GM19455 (cell line): Measurements from ENCODE around the gene TMEM218.

ENCODE experiments used
- ATAC-seq: cut with Tn5 transposase; IDR thresholded peaks from one replicate; pipeline ENCODE4 v1.9.1; 2021; ENCODE audit not compliant: unreplicated experiment

The TMEM218 gene

DNA sequence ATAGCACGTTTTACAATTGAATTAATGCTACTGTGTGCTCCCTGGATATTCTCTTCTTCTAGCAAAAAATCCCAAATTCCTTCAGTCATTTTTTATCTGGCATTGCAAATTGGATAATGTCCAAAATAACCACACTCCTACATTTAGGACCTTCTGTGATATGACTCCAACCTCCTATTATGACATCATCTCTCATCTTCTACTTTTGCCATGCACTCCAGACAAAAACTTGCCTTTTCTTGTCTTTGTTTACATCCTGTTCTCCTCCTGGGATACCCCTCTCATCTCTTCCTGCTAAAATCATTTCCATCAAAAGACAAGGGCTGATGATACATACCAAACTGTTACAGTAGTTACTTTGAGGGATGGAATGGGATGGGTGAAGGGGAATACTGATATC lies 20.6 kb upstream of the TMEM218 start:
- ATAC-seq = no peak

- no peak for ATAC-seq
These were observed 18.0 kb upstream of the TMEM218 start for GRCh38 chr11:125129316-125129993.

DNA sequence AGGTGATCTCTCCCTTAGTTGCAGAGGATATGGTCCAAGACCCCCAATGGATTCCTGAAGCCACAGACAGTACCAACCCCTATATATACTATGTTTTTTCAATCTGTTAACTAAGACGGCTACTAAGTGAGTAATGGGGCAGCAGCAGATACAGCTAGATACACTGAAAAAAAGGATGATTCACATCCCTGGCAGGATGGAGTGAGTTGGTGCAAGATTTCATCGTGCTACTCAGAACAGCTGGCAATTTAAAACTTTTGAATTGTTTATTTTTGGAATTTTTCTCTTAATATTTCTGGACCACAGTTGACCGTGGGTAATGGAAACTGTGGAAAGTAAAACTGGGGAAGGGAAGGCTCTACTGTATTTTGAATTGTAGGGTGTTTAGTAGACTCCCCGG lies 17.0 kb upstream of the TMEM218 start:
- no peak for ATAC-seq

DNA sequence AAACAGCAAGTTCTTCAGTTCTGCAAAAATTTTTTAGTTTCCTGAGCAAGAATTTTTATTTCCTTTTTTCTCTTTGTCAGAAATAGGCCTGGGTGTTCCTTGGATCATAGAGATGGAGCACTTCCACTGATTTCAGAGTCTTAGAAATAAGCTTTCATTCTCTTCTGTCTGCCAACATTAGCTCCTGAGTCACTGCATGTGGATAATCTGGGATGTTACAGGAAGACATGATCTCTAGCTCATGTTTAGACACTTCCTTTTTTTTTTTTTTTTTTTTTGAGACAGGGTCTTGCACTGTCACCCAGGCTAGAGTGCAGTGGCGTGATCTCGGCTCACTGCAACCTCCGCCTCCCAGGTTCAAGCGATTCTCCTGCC lies 13.2 kb upstream of the TMEM218 start:
- no peak for ATAC-seq

- ATAC-seq = peak; percentile 95
These were observed 12.7 kb upstream of the TMEM218 start for GRCh38 chr11:125123947-125124617.

- ATAC-seq = no peak
These were observed 11.9 kb upstream of the TMEM218 start for GRCh38 chr11:125123194-125123946.

DNA sequence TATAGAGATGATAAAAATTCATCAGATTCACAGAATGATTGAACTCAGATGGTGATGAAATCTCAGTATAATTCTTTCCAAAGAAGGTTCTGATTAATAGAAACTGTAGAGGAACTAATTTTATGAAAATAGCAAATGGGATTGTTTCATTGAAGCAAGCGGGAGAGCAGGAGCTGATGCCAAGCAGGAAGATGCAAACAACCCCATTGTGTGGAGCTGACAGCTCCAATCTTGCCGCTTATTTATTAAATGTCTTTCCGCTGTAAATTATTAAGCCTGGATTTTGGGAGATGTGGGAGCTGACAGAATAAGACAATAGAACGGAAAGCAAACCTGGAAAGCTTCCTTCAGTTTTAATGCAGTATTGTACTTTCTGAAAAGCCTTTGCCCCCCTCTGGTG lies 6.0 kb upstream of the TMEM218 start:
- ATAC-seq = no peak

DNA sequence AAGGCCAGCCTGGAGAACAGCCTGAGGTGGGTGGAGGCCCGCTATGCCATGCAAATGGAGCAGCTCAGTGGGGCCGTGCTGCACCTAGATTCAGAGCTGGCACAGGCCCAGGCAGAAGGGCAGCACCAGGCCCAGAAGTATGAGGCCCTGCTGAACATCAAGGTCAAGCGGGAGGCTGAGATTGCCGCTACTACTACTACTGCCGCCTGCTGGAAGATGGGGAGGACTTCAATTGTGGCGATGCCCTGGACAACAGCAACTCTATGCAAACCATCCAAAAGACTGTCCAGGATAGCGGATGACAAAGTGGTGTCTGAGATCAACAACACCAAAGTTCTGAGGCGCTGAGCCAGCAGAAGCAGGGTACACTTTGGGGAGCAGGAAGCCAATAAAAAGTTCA lies 3.1 kb upstream of the TMEM218 start:
- ATAC-seq = no peak

DNA sequence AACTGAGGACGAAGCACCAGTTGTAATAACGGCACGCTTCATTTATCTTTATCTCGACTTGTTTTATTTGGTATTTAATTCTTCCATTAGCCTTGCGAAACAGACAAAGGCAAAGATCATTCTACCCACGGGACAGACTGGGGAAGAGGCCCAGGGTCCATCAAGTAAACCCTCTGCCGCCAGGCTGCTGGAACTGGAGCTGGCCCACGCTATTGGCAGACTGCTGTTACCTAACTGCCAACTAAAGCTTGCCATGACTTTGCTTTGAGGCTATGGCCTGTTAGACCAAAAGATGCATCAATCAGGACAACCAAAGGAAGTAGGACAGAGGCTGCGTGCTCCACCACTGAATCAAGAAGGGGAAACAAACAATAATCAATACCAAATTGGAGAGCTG lies 780 bp upstream of the TMEM218 start:
- no peak for ATAC-seq

DNA sequence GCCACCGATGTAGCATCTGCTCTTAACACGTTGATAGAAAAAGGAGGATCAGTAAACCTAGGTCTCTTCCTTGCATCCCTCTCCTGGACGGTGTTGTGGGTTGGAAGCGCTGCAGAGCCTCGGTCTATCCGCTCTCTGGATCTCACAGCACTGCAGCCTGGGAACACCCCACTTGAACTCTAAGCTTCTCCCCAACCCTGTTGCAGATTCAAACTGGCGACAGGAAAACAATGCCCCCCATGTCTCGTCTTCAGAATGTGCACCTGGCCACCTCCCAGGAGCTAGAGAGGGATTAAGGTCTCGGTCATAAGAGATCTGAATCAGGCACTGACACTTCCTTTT lies 454 bp downstream of the TMEM218 start:
- peak; percentile 2 for ATAC-seq

GRCh38 chr11:125110506-125110905 lies 920 bp downstream of the TMEM218 start:
- no peak for ATAC-seq

DNA sequence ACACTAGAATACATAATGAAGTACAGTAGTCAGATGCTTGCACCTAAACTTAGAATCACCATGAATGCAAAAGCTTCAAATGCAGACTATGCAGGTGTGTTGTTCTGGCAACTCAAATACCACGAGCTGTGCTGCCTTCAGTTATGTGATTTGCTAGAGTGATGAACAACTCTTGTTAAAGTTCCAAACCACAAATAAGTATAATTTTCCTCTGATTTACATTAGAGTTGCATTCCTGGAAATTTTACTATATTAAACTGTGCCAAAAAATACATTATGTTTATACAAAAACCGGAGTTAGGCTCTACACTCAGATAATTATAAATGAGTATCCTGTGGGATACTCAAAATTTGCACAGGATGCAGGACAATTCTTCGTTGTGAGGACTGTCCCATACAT lies 3.0 kb downstream of the TMEM218 start:
- no peak for ATAC-seq

DNA sequence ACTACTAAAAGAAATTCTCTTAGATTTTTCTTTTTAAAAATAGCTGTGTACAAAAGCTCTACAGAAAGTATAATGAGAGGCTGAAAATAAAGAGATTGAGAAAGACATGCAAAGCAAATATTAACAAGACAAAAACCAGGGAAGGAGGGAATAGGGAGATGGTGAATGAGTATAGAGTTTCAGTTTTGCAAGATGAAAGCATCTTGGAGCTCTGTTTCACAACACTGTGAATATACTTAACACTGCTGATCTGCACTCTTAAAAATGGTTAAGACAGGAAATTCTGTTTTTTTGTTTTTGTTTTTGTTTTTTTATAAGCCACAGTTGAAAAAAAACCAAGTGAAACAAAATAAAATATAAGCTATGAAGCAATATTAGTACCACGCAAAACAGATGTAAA lies 5.5 kb downstream of the TMEM218 start:
- ATAC-seq = no peak

DNA sequence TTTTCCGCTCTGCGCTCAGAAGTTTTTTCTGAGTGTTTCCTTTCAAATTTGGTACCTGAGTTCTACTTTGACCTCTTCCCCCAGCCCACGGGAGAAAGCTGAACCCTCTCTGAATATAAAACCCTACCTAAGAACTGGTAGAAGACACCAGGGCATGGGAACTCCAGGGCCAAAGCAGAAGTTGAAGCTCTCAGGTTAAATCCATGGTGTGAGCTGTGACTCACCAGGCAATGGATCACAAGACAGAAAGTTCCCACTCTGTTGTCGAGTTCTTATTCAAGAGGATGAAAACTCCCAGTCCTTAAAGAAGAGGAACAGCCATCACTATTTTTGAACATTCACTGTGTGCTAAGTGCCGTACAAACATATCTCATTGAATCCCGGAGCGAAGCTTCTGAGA lies 8.9 kb downstream of the TMEM218 start:
- ATAC-seq = no peak

- ATAC-seq = no peak
These were observed 9.4 kb downstream of the TMEM218 start for GRCh38 chr11:125102025-125102424.

DNA sequence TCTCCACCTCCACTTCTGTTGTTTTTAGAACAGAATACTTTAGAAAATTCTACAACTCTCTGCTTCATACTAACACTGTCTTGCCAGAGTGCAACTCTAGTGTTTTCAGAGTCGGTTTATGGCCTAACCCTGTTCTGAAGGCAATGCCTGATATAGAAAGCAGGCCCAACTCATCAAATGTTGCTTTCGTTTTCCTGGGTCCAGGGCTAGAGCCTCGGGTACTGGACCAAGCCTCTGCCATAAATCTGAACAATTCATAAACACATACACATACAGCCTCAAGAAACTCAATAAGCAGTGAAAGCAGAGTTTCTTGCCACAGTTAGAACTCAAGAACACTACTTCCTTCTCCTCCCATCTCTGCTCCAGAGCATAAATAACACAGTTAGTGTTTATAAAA lies 9.8 kb downstream of the TMEM218 start:
- ATAC-seq = no peak

DNA sequence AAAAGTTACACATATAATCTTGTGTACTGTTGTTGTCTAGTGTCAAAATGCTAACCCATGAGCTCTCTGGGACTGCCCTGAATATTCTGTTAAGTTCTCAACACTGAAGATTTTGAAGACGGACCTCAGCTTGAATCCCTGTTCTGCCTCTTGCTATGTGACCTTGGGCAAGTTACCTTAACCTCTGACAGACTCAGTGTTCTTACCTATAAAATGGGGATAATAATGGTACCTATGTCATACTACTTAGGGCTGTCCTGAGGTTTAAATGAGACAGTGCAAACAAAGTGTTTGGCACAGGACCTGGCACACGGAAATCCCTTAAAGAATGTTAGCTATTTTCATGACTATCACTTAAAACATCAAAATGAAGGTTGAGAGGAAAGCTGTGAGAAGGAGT lies 11.3 kb downstream of the TMEM218 start:
- ATAC-seq = no peak

DNA sequence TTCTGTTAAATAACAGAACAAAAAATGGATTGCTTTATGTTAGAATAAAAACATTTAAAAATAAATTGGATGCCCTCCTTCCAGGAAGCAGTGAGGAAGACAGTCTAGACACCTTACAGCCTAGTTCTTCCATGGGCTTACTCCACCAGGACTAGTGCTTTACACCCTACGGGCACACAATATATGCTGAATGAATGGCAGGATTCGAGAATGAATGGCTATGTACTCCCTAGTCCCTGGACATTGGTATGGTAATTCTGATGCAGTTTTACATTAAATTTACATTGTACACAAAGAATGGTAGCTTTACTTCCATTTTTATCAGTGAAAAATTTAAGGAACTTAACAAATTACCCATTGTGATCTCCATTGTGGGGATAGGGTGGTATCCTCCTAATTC lies 16.7 kb downstream of the TMEM218 start:
- no peak for ATAC-seq

DNA sequence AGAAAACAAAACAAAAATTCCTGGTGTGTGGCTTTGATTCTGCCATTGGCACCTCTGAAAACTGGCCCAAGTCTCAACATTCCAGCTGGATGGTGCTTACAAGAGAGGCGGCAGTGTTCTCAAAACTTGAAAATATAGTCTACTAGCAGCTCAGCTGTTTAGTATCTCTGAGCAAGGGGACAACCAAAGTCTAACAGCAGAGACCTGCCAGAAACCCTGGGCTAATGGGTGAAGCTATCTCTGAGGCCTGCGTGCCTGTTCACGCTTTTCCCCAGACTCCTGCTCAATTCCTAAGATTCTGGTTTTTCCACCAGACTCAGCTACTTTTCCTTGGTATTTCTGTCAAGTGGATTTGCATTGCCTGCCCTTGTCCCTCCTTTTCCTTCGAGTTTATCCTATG lies 17.9 kb downstream of the TMEM218 start:
- ATAC-seq = no peak

GRCh38 chr11:125092669-125093068 lies 18.8 kb downstream of the TMEM218 start:
- ATAC-seq = no peak

- ATAC-seq = no peak
These were observed 19.4 kb downstream of the TMEM218 start for GRCh38 chr11:125091877-125092664.
